Retinal pigment epithelial cell (primary cell): Measurements from ENCODE around the gene ST7.

Experiments
- DNase-seq: peaks from one replicate; pipeline ENCODE4 v3.0.0-alpha.2; 2010; ENCODE audit warnings: low read depth
- H3K4me3 ChIP-seq: 2 replicates; pipeline ENCODE4 v1.5.1; 2011; ENCODE audit warnings: mild to moderate bottlenecking, low read length, control low read depth, moderate library complexity
- TF ChIP-seq, protein P1 (sequence below): conservative IDR thresholded peaks from 2 replicates; pipeline ENCODE4 v1.5.1; 2011; ENCODE audit warnings: low read depth, low read length, control low read depth, inconsistent platforms

Gene ST7

DNA sequence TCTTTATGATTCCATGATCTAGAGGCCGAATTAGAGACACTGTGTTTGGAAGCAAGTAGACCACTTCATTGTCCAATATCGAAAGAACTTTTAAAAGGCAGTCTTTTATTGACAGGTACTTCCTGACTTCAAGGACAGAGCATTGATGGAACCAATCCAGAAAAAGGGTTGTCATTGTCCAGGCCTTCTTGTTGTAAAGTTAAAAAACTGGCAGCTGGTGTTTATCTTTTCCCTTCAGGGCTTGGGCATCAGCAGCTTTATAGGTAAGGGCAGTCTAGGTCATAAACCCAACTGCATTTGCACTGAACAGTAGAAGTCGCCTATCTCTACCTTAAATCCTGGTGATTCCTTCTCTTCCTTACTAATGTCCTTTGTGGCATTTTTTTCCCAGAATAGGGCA, 95.6 kb downstream of the ST7 start:
- TF ChIP-seq, protein P1, sequence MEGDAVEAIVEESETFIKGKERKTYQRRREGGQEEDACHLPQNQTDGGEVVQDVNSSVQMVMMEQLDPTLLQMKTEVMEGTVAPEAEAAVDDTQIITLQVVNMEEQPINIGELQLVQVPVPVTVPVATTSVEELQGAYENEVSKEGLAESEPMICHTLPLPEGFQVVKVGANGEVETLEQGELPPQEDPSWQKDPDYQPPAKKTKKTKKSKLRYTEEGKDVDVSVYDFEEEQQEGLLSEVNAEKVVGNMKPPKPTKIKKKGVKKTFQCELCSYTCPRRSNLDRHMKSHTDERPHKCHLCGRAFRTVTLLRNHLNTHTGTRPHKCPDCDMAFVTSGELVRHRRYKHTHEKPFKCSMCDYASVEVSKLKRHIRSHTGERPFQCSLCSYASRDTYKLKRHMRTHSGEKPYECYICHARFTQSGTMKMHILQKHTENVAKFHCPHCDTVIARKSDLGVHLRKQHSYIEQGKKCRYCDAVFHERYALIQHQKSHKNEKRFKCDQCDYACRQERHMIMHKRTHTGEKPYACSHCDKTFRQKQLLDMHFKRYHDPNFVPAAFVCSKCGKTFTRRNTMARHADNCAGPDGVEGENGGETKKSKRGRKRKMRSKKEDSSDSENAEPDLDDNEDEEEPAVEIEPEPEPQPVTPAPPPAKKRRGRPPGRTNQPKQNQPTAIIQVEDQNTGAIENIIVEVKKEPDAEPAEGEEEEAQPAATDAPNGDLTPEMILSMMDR: no peak
- no peak for DNase-seq

DNA sequence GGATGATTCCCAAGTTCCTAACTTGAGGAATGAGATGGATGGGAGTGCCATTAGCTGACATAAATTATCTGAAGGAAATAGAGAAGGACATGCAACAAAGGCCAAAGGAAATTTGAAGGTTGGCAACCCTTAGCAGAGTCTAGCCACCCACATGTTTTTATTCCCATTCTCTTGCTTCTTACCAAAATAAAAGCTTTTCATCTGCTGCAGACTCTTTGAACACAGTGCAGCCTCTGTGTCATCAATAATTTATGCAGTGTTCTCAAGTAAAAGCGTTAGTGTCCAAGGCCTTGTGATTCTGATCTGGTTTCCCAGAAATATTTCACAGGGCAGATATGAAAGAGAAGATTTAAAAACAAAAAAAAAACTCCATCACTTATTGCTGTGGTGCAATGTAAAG, 98.5 kb downstream of the ST7 start:
- no peak overlapping the region for H3K4me3 ChIP-seq
- TF ChIP-seq, protein P1: no peak
- no peak for DNase-seq

More for the DNA sequence above, 95.6 kb downstream of the ST7 start:
- H3K4me3 ChIP-seq: no peak overlapping the region

GRCh38 chr7:117053432-117053831, 100.1 kb downstream of the ST7 start:
- TF ChIP-seq, protein P1: no peak
- no peak for DNase-seq
- H3K4me3 ChIP-seq: no peak overlapping the region

GRCh38 chr7:117061751-117062150, 108.5 kb downstream of the ST7 start:
- DNase-seq: no peak
- TF ChIP-seq, protein P1: no peak
- H3K4me3 ChIP-seq: no peak overlapping the region

GRCh38 chr7:117062300-117062699, 109.0 kb downstream of the ST7 start:
- H3K4me3 ChIP-seq: no peak overlapping the region
- TF ChIP-seq, protein P1: no peak
- no peak for DNase-seq

DNA sequence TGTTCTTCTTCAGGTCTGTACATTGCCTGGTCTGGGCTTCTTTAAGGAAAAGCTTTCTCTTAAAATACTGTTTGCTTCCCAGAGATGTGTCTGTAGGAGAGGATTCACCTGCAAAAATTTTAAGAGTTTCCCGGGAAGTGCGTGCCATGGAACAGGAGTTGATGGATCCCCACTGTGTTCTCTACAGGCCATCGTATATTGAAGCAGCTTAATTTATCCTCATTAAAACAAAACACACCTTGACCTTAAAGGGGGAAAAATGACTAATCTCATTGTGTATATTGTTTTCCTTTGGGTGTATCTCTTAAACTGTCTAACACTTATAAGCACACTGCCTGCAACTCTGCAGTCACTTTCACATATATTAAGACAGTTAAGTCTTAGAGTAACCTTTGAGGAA, 111.4 kb downstream of the ST7 start:
- H3K4me3 ChIP-seq: no peak overlapping the region
- no peak for DNase-seq
- TF ChIP-seq, protein P1: no peak

- H3K4me3 ChIP-seq: no peak overlapping the region
- no peak for DNase-seq
- TF ChIP-seq, protein P1: no peak
These were observed 112.4 kb downstream of the ST7 start for GRCh38 chr7:117065571-117066150.
